Gastrocnemius medialis (tissue), 4 donors: Measurements from ENCODE around the gene GCK. TPM values are rescaled to one million over a fixed set of nuclear protein-coding genes. Genes with fewer than 3 reads are reported as not detected.

Experiments used
- ATAC-seq, 2 donors: fragments of 150-250 bp; one replicate each; pipeline ENCODE4 v1.9.1; 2016
- DNase-seq, 2 donors: peaks; one replicate each; pipeline ENCODE4 v3.0.0-alpha.2; 2019
- H3K27ac ChIP-seq, 4 donors: fragments of 200-600 bp; sonication (generic); 1 replicate in 1 of 4; 2 replicates in 3 of 4; pipeline ENCODE4 v1.5.1; 2016 to 2018; ENCODE audit warnings: mild to moderate bottlenecking in 2 of 4, moderate library complexity in 1 of 4
- H3K27me3 ChIP-seq, 3 donors: fragments of 200-600 bp; sonication (generic) in 2 of 3; 1 replicate in 1 of 3; 2 replicates in 2 of 3; pipeline versions ENCODE4 v1.5.1 to v1.6.0; 2016 to 2019; ENCODE audit warnings: mild to moderate bottlenecking in 1 of 3, moderate library complexity in 1 of 3
- H3K36me3 ChIP-seq, 2 donors: fragments of 200-600 bp; sonication (generic) in 1 of 2; one replicate each; pipeline ENCODE4 v1.5.1; 2017 to 2018
- H3K4me1 ChIP-seq, 2 donors: fragments of 200-600 bp; sonication (generic) in 1 of 2; one replicate each; pipeline ENCODE4 v1.5.1; 2016 to 2017; ENCODE audit warnings: mild to moderate bottlenecking in 2 of 2
- H3K4me3 ChIP-seq, 4 donors: fragments of 200-600 bp; sonication (generic) in 3 of 4; 1 replicate in 1 of 4; 2 replicates in 3 of 4; pipeline ENCODE4 v1.5.1; 2016 to 2019; ENCODE audit warnings: mild to moderate bottlenecking in 2 of 4
- H3K9me3 ChIP-seq, 3 donors: fragments of 200-600 bp; sonication (generic) in 2 of 3; 1 replicate in 1 of 3; 2 replicates in 2 of 3; pipeline ENCODE4 v1.5.1; 2016 to 2019
- CTCF ChIP-seq, 5 experiments: fragments of 450-650 bp in 3 of 5; fragments of 200-600 bp in 2 of 5; sonication (generic) in 2 of 5; IDR thresholded peaks in 4 of 5; conservative IDR thresholded peaks in 1 of 5; 1 replicate in 4 of 5; 2 replicates in 1 of 5; pipeline ENCODE4 v1.5.1; 2016 to 2019; ENCODE audit warnings: antibody characterized with exemption in 5 of 5, mild to moderate bottlenecking in 3 of 5, moderate library complexity in 3 of 5
- POLR2A ChIP-seq, 2 donors: fragments of 450-650 bp; IDR thresholded peaks; one replicate each; pipeline ENCODE4 v1.6.1; 2017; ENCODE audit warnings: antibody characterized with exemption in 2 of 2, mild to moderate bottlenecking in 2 of 2, moderate library complexity in 2 of 2
- in situ Hi-C, 4 donors: fragments of 200-750 bp; cut with MboI; loops; one replicate each; pipeline versions ENCODE4 v1.15.0 to v1.8.0; 2017; ENCODE audit warnings: low sequenced_read_pairs in 4 of 4
- intact Hi-C: fragments of 100-400 bp; cut with DNase I; formaldehyde crosslinking; loops from one replicate; pipeline ENCODE4 v1.15.1; 2023; ENCODE audit warnings: low total_unique reads
- total RNA-seq, 4 donors: library from RNA; depleted of rRNA; stranded (reverse); fragments of >200 nt; gene quantifications; one replicate each; pipeline versions ENCODE4 v1.1.0 to v1.2.3, GENCODE V29; 2016

The GCK gene
- total RNA-seq, 4 donors from 2014 or later: 0.33 TPM; not detected in 3

DNA sequence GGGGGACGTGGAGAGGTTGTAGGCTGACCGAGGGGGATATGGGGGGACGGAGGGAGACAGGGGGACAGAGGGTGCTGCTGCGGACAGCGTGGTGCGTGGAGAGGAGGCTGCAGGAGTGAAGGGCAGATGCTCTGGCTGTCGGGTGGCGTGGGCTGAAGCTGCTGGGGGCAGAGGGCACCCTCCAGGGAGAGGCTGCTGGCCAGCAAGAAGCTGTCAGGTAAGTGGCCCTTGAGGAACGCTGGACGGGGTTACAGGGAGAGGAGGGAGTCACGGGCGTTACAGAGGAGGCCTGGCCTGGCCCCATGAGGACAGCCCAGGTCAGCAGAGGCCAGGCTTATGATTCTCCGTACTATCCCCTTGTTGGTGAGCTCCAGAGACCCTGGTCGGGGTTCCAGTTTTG, 38.7 kb upstream of the GCK start:
- DNase-seq (no peak), ATAC-seq (no peak)
- in situ Hi-C loops: loop anchor here in 1 of 4 donors (25.0 kb wide), 1 partner anchor 259 kb away; the partner anchor contains the start of gene NUDCD3
- Histone ChIP-seq H3K27ac (no peak overlapping the region), H3K4me3 (no peak overlapping the region), H3K9me3 (no peaks in the 10 kb centered on the region), H3K4me1 (peaks cover 9 to 15% of the 10 kb centered on the region in 2 donors), H3K36me3 (no peaks in the 10 kb centered on the region), H3K27me3 (no peaks in the 10 kb centered on the region)
- TF ChIP-seq POLR2A (IDR thresholded peaks at IDR 0.05): no peak
- no peak for TF ChIP-seq CTCF (IDR thresholded peaks at IDR 0.05 in 4 of 5, conservative IDR thresholded peaks at IDR 0.05 in 1 of 5)
- intact Hi-C loops: no loop called here

DNA sequence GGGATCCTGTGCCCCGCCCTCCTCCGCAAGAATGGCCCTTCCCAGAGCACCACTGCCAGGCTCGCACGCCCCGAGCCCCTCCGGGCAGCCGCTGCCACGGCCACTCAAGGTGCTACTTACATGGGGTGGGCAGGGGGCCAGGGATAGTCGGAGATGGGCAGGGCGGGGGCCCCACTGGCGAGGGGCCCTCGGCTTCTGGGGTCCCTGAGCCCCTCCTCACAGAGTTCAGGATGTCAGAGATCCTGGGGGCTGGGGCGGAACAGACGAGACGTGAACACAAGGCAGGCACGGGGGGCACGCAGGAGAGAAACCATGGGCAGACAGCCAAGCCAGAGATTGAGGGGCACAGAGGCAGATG, 37.1 kb upstream of the GCK start:
- Histone ChIP-seq H3K27me3 (no peaks in the 10 kb centered on the region), H3K9me3 (no peaks in the 10 kb centered on the region), H3K4me3 (no peak overlapping the region), H3K27ac (peak overlapping the region; percentile 33 to 70 (median 64)), H3K4me1 (peaks cover 9 to 15% of the 10 kb centered on the region in 2 donors), H3K36me3 (no peaks in the 10 kb centered on the region)
- DNase-seq (no peak), ATAC-seq (no peak)
- intact Hi-C loops (no loop called here), in situ Hi-C loops (loop anchor here in 1 of 4 donors (25.0 kb wide), 1 partner anchor 261 kb away; the partner anchor contains the start of gene NUDCD3)
- TF ChIP-seq POLR2A (IDR thresholded peaks at IDR 0.05) (no peak), CTCF (IDR thresholded peaks at IDR 0.05 in 4 of 5, conservative IDR thresholded peaks at IDR 0.05 in 1 of 5) (no peak)

DNA sequence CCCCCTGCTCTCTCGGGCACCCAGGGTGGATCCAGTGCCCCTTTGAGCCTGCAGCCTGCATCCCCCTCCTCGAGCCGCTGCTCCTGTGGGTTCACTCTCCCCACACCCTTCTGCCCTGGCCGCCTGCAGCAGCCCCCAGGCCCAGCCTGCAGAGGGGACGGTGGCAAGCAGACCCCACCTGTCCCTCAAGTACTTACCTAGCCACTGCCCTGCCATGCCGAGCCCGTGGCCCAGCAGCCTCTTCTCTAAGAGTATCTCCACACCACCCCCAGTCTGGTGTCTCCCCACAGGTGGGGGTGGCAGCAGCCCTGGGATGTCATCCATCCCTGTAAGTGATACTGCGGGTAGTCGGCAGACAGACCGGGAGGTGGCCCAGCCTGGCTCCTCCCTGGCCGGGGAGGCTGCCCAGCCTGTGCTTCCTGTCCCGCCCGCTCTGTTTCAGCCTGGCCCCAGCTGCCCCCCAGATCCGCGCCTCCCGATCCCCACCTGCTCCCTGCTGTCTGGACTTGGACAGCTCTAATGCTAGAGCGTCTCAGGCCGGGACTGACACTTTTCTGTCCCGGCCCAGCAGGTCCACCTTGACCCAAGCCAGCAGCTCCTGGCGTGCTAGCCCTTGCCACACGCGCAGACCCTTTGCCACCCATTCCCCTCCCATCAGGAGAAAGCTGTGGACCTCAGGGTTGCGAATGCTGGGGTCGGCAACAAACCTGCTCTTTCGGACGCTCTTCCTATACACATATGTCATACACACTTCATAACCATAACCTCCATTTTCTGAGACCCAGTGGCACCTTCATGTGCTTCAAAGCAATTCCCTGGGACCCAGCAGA, 36.5 kb upstream of the GCK start:
- no peaks in the 10 kb centered on the region for H3K36me3 ChIP-seq
- peaks cover 9 to 15% of the 10 kb centered on the region in 2 donors for H3K4me1 ChIP-seq
- no peak for TF ChIP-seq POLR2A (IDR thresholded peaks at IDR 0.05)
- TF ChIP-seq CTCF (IDR thresholded peaks at IDR 0.05 in 4 of 5, conservative IDR thresholded peaks at IDR 0.05 in 1 of 5): no peak
- in situ Hi-C loops: loop anchor here in 1 of 4 donors (25.0 kb wide), 1 partner anchor 262 kb away; the partner anchor contains the start of gene NUDCD3
- H3K9me3 ChIP-seq: no peaks in the 10 kb centered on the region
- H3K27ac ChIP-seq: peak overlapping the region; percentile 33 to 70 (median 64)
- H3K27me3 ChIP-seq: no peaks in the 10 kb centered on the region
- DNase-seq (peak; percentile 43 to 63), ATAC-seq (peak; percentile 56 to 70)
- peak overlapping the region in 1 of 4 donors; percentile 27 for H3K4me3 ChIP-seq
- intact Hi-C loops: no loop called here

- H3K4me1 ChIP-seq: peaks cover 9 to 15% of the 10 kb centered on the region in 2 donors
- no peak for ATAC-seq
Observed at GRCh38 chr7:44224974-44225565, 35.8 kb upstream of the GCK start.

More at GRCh38 chr7:44224974-44225565, 35.8 kb upstream of the GCK start:
- Histone ChIP-seq H3K9me3 (no peaks in the 10 kb centered on the region), H3K27me3 (no peaks in the 10 kb centered on the region), H3K4me3 (no peak overlapping the region), H3K27ac (no peak overlapping the region), H3K36me3 (no peaks in the 10 kb centered on the region)
- no peak for DNase-seq
- TF ChIP-seq CTCF (IDR thresholded peaks at IDR 0.05 in 4 of 5, conservative IDR thresholded peaks at IDR 0.05 in 1 of 5) (no peak), POLR2A (IDR thresholded peaks at IDR 0.05) (no peak)
- intact Hi-C loops (no loop called here), in situ Hi-C loops (loop anchor here in 2 of 4 donors (25.0 kb wide), 1 partner anchor 262 kb away; the partner anchor contains the start of gene NUDCD3 (in 2 of the 2))
